HG02970 (cell line): ENCODE results near the gene NAP1L1.

Experiments used
- ATAC-seq: cut with Tn5 transposase; IDR thresholded peaks from one replicate; pipeline ENCODE4 v1.9.1; 2021; ENCODE audit warnings: mild to moderate bottlenecking, moderate library complexity, moderate number of reproducible peaks; ENCODE audit not compliant: unreplicated experiment, low FRiP score

The NAP1L1 gene

GRCh38 chr12:76084863-76085519, 506 bp upstream of the NAP1L1 start:
- peak; percentile 55 for ATAC-seq

GRCh38 chr12:76083246-76083903, 1.1 kb downstream of the NAP1L1 start:
- no peak for ATAC-seq

GRCh38 chr12:76081909-76082308, 2.6 kb downstream of the NAP1L1 start:
- ATAC-seq = no peak

- ATAC-seq = no peak
Measured at GRCh38 chr12:76080729-76081415, 3.6 kb downstream of the NAP1L1 start.

- ATAC-seq = no peak
Measured at GRCh38 chr12:76080017-76080728, 4.3 kb downstream of the NAP1L1 start.

- ATAC-seq = no peak
Measured at GRCh38 chr12:76078748-76079147, 5.7 kb downstream of the NAP1L1 start.

- no peak for ATAC-seq
Measured at GRCh38 chr12:76075448-76075847, 9.0 kb downstream of the NAP1L1 start.

GRCh38 chr12:76074701-76075336, 9.7 kb downstream of the NAP1L1 start:
- no peak for ATAC-seq

GRCh38 chr12:76073561-76073960, 10.9 kb downstream of the NAP1L1 start:
- no peak for ATAC-seq

GRCh38 chr12:76072568-76072967, 11.9 kb downstream of the NAP1L1 start:
- ATAC-seq = no peak

- no peak for ATAC-seq
Measured at GRCh38 chr12:76069339-76069738, 15.1 kb downstream of the NAP1L1 start.

- no peak for ATAC-seq
Measured at GRCh38 chr12:76065917-76066316, 18.6 kb downstream of the NAP1L1 start.

- ATAC-seq = no peak
Measured at GRCh38 chr12:76064904-76065303, 19.6 kb downstream of the NAP1L1 start.

GRCh38 chr12:76060111-76060510, 24.4 kb downstream of the NAP1L1 start:
- ATAC-seq = no peak

GRCh38 chr12:76057326-76057725, 27.2 kb downstream of the NAP1L1 start:
- no peak for ATAC-seq

- no peak for ATAC-seq
Measured at GRCh38 chr12:76055393-76055792, 29.1 kb downstream of the NAP1L1 start.

- ATAC-seq = no peak
Measured at GRCh38 chr12:76049575-76050251, 34.8 kb downstream of the NAP1L1 start.

- ATAC-seq = no peak
Measured at GRCh38 chr12:76047742-76048141, 36.7 kb downstream of the NAP1L1 start.

- no peak for ATAC-seq
Measured at GRCh38 chr12:76047060-76047459, 37.4 kb downstream of the NAP1L1 start.

- ATAC-seq = no peak
Measured at GRCh38 chr12:76043377-76043776, 41.1 kb downstream of the NAP1L1 start.
